Measurements from ENCODE around the gene FAM47E.
"Not testable (repeated sequence)": the region's sequence is repeated elsewhere in the genome, so short reads cannot be mapped to it uniquely, and the experiment has no call there.

The FAM47E gene

GRCh38 chr4:76226418-76226817 is 25.1 kb upstream of the FAM47E start:
- no peak for DNase-seq (ENCODE audit: low spot score)

GRCh38 chr4:76232681-76233080 is 18.8 kb upstream of the FAM47E start:
- DNase-seq (ENCODE audit: low spot score) = no peak

GRCh38 chr4:76233083-76233482 is 18.4 kb upstream of the FAM47E start:
- DNase-seq (ENCODE audit: low spot score) = no peak

GRCh38 chr4:76233529-76233928 is 18.0 kb upstream of the FAM47E start:
- DNase-seq (ENCODE audit: low spot score) = no peak

- DNase-seq (ENCODE audit: low spot score) = no peak
Measured at GRCh38 chr4:76233967-76234678, 17.4 kb upstream of the FAM47E start.

GRCh38 chr4:76234679-76235044 is 16.9 kb upstream of the FAM47E start:
- DNase-seq (ENCODE audit: low spot score) = no peak

GRCh38 chr4:76235407-76235806 is 16.1 kb upstream of the FAM47E start:
- no peak for DNase-seq (ENCODE audit: low spot score)

GRCh38 chr4:76235915-76236314 is 15.6 kb upstream of the FAM47E start:
- DNase-seq (ENCODE audit: low spot score) = no peak

GRCh38 chr4:76238236-76238635 is 13.3 kb upstream of the FAM47E start:
- DNase-seq (ENCODE audit: low spot score) = no peak

GRCh38 chr4:76238701-76239100 is 12.8 kb upstream of the FAM47E start:
- DNase-seq (ENCODE audit: low spot score) = no peak

GRCh38 chr4:76240236-76240635 is 11.3 kb upstream of the FAM47E start:
- no peak for DNase-seq (ENCODE audit: low spot score)

GRCh38 chr4:76243877-76244276 is 7.6 kb upstream of the FAM47E start:
- not testable (repeated sequence) for DNase-seq (ENCODE audit: low spot score)

GRCh38 chr4:76246025-76246424 is 5.5 kb upstream of the FAM47E start:
- DNase-seq (ENCODE audit: low spot score) = no peak

GRCh38 chr4:76246852-76247251 is 4.7 kb upstream of the FAM47E start:
- DNase-seq (ENCODE audit: low spot score) = no peak

GRCh38 chr4:76250962-76251361 is 559 bp upstream of the FAM47E start:
- no peak for DNase-seq (ENCODE audit: low spot score)

- DNase-seq (ENCODE audit: low spot score) = peak; percentile 10
Measured at GRCh38 chr4:76252271-76252653, 741 bp downstream of the FAM47E start.

- DNase-seq (ENCODE audit: low spot score) = no peak
Measured at GRCh38 chr4:76253511-76253910, 2.0 kb downstream of the FAM47E start.

GRCh38 chr4:76256032-76256431 is 4.5 kb downstream of the FAM47E start:
- no peak for DNase-seq (ENCODE audit: low spot score)

- DNase-seq (ENCODE audit: low spot score) = no peak
Measured at GRCh38 chr4:76256968-76257367, 5.4 kb downstream of the FAM47E start.

- DNase-seq (ENCODE audit: low spot score) = no peak
Measured at GRCh38 chr4:76257824-76258223, 6.3 kb downstream of the FAM47E start.

- no peak for DNase-seq (ENCODE audit: low spot score)
Measured at GRCh38 chr4:76260571-76260970, 9.1 kb downstream of the FAM47E start.

GRCh38 chr4:76265631-76266218 is 14.2 kb downstream of the FAM47E start:
- DNase-seq (ENCODE audit: low spot score) = no peak

- DNase-seq (ENCODE audit: low spot score) = no peak
Measured at GRCh38 chr4:76266627-76267026, 15.1 kb downstream of the FAM47E start.

GRCh38 chr4:76267811-76268210 is 16.3 kb downstream of the FAM47E start:
- DNase-seq (ENCODE audit: low spot score) = no peak
